GM19238 (cell line): ENCODE results near the gene PDIA6.
A peak's percentile ranks its signal among the peaks of the same experiment; 100 is the strongest.
"Not testable (repeated sequence)": the region's sequence is repeated elsewhere in the genome, so short reads cannot be mapped to it uniquely, and the experiment has no call there.

Experiments
- DNase-seq: peaks from one replicate; pipeline ENCODE4 v3.0.0; 2011; ENCODE audit warnings: low spot score; ENCODE audit not compliant: insufficient read length

Gene PDIA6

GRCh38 chr2:10811517-10811916, 1.1 kb downstream of the PDIA6 start:
- no peak for DNase-seq

- DNase-seq = no peak
Measured at GRCh38 chr2:10810202-10811161, 2.1 kb downstream of the PDIA6 start.

- DNase-seq = no peak
Measured at GRCh38 chr2:10806543-10806942, 6.0 kb downstream of the PDIA6 start.

- DNase-seq = not testable (repeated sequence)
Measured at GRCh38 chr2:10805990-10806389, 6.6 kb downstream of the PDIA6 start.

- no peak for DNase-seq
Measured at GRCh38 chr2:10802657-10803056, 9.9 kb downstream of the PDIA6 start.

- DNase-seq = no peak
Measured at GRCh38 chr2:10800163-10800562, 12.4 kb downstream of the PDIA6 start.

GRCh38 chr2:10798783-10799182, 13.8 kb downstream of the PDIA6 start:
- no peak for DNase-seq

- no peak for DNase-seq
Measured at GRCh38 chr2:10796703-10797102, 15.9 kb downstream of the PDIA6 start.

- DNase-seq = no peak
Measured at GRCh38 chr2:10795508-10796046, 17.0 kb downstream of the PDIA6 start.

- DNase-seq = no peak
Measured at GRCh38 chr2:10794876-10795275, 17.7 kb downstream of the PDIA6 start.

- DNase-seq = no peak
Measured at GRCh38 chr2:10793816-10794215, 18.8 kb downstream of the PDIA6 start.

GRCh38 chr2:10792660-10793400, 19.8 kb downstream of the PDIA6 start:
- no peak for DNase-seq

- no peak for DNase-seq
Measured at GRCh38 chr2:10792001-10792634, 20.5 kb downstream of the PDIA6 start.

GRCh38 chr2:10790228-10790973, 22.2 kb downstream of the PDIA6 start:
- DNase-seq = peak; percentile 66

GRCh38 chr2:10788855-10789254, 23.7 kb downstream of the PDIA6 start:
- DNase-seq = no peak

GRCh38 chr2:10787176-10787968, 25.2 kb downstream of the PDIA6 start:
- no peak for DNase-seq

GRCh38 chr2:10786240-10786982, 26.2 kb downstream of the PDIA6 start:
- DNase-seq = no peak

GRCh38 chr2:10785260-10785659, 27.3 kb downstream of the PDIA6 start:
- no peak for DNase-seq

- no peak for DNase-seq
Measured at GRCh38 chr2:10784719-10785118, 27.9 kb downstream of the PDIA6 start.
